Testis (tissue), 2 donors: ENCODE data around the gene CHMP6.

Experiments used
- POLR2A ChIP-seq: fragments of 450-650 bp; IDR thresholded peaks from one replicate; pipeline ENCODE4 v1.6.1; 2017; ENCODE audit warnings: antibody characterized with exemption, mild to moderate bottlenecking, moderate library complexity
- TF ChIP-seq, protein P1 (sequence below), 3 experiments: fragments of 450-650 bp in 2 of 3; fragments of 200-600 bp in 1 of 3; sonication (generic) in 1 of 3; IDR thresholded peaks; one replicate each; pipeline ENCODE4 v1.5.1; 2016 to 2019; ENCODE audit warnings: antibody characterized with exemption in 3 of 3, mild to moderate bottlenecking in 2 of 3, moderate library complexity in 1 of 3

DNA sequence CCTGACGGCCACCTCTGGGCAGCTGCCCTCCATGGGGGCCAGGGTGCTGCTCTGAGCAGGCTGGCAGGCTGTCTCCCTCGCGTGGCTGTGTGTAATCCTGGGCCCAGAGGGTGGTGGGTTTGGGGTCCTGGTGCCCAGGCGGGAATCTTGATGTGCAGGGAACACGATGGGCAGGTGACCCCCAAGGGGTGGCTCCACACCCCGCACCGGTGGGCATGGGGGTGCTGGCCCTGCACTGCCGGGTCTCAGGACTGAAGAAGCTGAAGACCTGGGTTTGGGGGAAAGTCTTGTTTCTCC is 8.6 kb downstream of the CHMP6 start:
- TF ChIP-seq, protein P1, sequence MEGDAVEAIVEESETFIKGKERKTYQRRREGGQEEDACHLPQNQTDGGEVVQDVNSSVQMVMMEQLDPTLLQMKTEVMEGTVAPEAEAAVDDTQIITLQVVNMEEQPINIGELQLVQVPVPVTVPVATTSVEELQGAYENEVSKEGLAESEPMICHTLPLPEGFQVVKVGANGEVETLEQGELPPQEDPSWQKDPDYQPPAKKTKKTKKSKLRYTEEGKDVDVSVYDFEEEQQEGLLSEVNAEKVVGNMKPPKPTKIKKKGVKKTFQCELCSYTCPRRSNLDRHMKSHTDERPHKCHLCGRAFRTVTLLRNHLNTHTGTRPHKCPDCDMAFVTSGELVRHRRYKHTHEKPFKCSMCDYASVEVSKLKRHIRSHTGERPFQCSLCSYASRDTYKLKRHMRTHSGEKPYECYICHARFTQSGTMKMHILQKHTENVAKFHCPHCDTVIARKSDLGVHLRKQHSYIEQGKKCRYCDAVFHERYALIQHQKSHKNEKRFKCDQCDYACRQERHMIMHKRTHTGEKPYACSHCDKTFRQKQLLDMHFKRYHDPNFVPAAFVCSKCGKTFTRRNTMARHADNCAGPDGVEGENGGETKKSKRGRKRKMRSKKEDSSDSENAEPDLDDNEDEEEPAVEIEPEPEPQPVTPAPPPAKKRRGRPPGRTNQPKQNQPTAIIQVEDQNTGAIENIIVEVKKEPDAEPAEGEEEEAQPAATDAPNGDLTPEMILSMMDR (IDR thresholded peaks at IDR 0.05), result no peak
- TF ChIP-seq POLR2A, result no peak
